HG03064 (cell line): ENCODE results near the gene ZMYM4.
A peak's percentile ranks its signal among the peaks of the same experiment; 100 is the strongest.
"Not testable (repeated sequence)": the region's sequence is repeated elsewhere in the genome, so short reads cannot be mapped to it uniquely, and the experiment has no call there.

Source experiments
- ATAC-seq: cut with Tn5 transposase; IDR thresholded peaks from one replicate; pipeline ENCODE4 v1.9.1; 2021; ENCODE audit warnings: low read depth; ENCODE audit not compliant: unreplicated experiment

Gene ZMYM4

GRCh38 chr1:35268282-35269200, at the start of gene ZMYM4:
TSS of gene ZMYM4 (plus strand) at chr1:35268709. CDS start at chr1:35269047, 338 bp downstream.
- peak; percentile 70 for ATAC-seq

- no peak for ATAC-seq
Measured at GRCh38 chr1:35220976-35221375, 47.5 kb upstream of the ZMYM4 start.

GRCh38 chr1:35222322-35223083, 46.0 kb upstream of the ZMYM4 start:
- ATAC-seq: no peak

GRCh38 chr1:35223084-35223630, 45.4 kb upstream of the ZMYM4 start:
- ATAC-seq: no peak

- ATAC-seq: no peak
Measured at GRCh38 chr1:35226546-35226945, 42.0 kb upstream of the ZMYM4 start.

GRCh38 chr1:35229587-35230360, 38.7 kb upstream of the ZMYM4 start:
- ATAC-seq: no peak

GRCh38 chr1:35231287-35231686, 37.2 kb upstream of the ZMYM4 start:
- ATAC-seq: no peak

- not testable (repeated sequence) for ATAC-seq
Measured at GRCh38 chr1:35236772-35237171, 31.7 kb upstream of the ZMYM4 start.

- no peak for ATAC-seq
Measured at GRCh38 chr1:35243691-35244090, 24.8 kb upstream of the ZMYM4 start.

GRCh38 chr1:35247256-35247655, 21.3 kb upstream of the ZMYM4 start:
- ATAC-seq: no peak

- ATAC-seq: no peak
Measured at GRCh38 chr1:35253941-35254340, 14.6 kb upstream of the ZMYM4 start.

GRCh38 chr1:35255276-35255675, 13.2 kb upstream of the ZMYM4 start:
- no peak for ATAC-seq

GRCh38 chr1:35259561-35259960, 8.9 kb upstream of the ZMYM4 start:
- no peak for ATAC-seq

GRCh38 chr1:35261412-35262120, 6.9 kb upstream of the ZMYM4 start:
- no peak for ATAC-seq

GRCh38 chr1:35264035-35264434, 4.5 kb upstream of the ZMYM4 start:
- no peak for ATAC-seq

GRCh38 chr1:35264871-35265270, 3.6 kb upstream of the ZMYM4 start:
- ATAC-seq: no peak

GRCh38 chr1:35266306-35266705, 2.2 kb upstream of the ZMYM4 start:
- ATAC-seq: no peak

GRCh38 chr1:35269201-35269988, 886 bp downstream of the ZMYM4 start:
- peak; percentile 15 for ATAC-seq

GRCh38 chr1:35269989-35270289, 1.4 kb downstream of the ZMYM4 start:
- ATAC-seq: no peak
